ENCODE data around the gene SUMO3.
A peak's percentile ranks its signal among the peaks of the same experiment; 100 is the strongest.

The SUMO3 gene

DNA sequence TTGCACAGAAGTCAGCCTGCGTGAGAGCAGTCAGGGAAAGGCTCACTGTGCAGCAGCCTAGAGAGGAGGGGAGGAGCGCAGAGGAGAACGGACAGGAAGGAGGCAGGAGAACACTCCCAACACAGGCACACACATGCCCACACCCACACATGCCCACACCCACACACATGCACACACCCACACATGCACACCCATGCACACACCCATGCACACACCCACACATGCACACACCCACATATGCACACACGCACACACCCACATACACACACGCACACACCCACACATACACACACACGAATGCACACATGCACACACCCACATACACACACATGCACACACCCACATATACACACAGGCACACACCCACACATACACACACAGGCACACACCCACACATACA is 7.1 kb downstream of the SUMO3 start:
- no peak overlapping the region for H3K4me3 ChIP-seq (ENCODE audit: low read depth, low read length)
- TF ChIP-seq, protein P1, sequence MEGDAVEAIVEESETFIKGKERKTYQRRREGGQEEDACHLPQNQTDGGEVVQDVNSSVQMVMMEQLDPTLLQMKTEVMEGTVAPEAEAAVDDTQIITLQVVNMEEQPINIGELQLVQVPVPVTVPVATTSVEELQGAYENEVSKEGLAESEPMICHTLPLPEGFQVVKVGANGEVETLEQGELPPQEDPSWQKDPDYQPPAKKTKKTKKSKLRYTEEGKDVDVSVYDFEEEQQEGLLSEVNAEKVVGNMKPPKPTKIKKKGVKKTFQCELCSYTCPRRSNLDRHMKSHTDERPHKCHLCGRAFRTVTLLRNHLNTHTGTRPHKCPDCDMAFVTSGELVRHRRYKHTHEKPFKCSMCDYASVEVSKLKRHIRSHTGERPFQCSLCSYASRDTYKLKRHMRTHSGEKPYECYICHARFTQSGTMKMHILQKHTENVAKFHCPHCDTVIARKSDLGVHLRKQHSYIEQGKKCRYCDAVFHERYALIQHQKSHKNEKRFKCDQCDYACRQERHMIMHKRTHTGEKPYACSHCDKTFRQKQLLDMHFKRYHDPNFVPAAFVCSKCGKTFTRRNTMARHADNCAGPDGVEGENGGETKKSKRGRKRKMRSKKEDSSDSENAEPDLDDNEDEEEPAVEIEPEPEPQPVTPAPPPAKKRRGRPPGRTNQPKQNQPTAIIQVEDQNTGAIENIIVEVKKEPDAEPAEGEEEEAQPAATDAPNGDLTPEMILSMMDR (IDR thresholded peaks at IDR 0.05; ENCODE audit: low read depth, low read length) = no peak

DNA sequence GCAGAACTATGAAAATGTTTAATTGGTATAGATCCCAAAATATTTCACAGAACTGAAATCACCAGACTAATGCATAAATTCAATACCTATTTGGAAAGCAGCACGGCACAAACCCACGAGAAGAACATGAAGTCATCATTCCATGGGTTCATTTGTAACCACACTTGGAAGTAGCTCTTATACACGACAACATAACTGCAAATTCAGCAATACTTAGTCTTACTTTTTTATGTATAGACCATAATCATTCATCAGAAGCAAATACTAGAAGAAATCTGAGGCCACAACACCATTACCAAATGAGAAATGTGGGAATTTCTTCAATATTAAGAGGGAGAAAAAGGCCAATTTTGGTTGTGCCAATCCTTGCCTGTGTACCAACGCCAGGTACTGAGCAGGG is 12.0 kb downstream of the SUMO3 start:
- no peak overlapping the region for H3K4me3 ChIP-seq (ENCODE audit: low read depth, low read length)
- TF ChIP-seq, protein P1 (IDR thresholded peaks at IDR 0.05; ENCODE audit: low read depth, low read length) = no peak

DNA sequence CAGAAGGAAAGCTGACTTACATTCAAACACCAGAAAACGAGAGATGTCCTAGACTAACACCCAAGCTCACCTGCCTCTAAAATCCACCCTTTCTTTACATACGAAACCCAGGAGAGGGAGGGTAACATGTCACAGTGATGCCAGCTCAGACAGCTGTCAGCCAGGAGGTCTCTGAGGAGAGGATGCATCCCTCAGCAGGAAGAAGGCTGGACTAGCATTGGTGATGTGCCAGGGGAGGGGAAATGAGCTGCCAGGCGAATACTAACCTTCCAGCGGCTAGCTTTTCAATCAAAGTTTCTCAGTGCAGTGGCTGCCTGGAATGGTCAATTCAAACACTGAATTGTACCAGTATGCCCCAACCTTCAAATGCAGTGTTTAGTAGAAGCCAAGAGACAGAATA is 12.6 kb downstream of the SUMO3 start:
- TF ChIP-seq, protein P1 (IDR thresholded peaks at IDR 0.05; ENCODE audit: low read depth, low read length) = no peak
- no peak overlapping the region for H3K4me3 ChIP-seq (ENCODE audit: low read depth, low read length)

DNA sequence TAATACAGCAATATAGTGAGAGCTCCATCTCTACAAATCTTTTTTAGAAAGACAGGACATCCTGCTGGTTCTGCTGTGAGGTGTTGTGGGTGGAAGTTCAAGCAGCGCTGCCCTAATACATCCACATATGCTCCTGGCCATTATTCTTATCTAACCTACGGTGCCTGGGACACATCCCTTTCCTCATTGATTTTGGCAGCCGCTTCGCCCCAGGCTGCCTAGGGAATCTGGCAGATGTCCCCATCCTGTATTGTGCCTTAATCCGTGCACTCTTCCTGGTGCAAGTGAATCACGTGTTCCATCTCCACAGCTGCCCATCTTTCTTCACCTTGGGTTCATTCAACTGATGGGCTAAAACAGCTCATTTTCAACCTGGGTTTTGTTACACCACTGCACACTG is 13.1 kb downstream of the SUMO3 start:
- H3K4me3 ChIP-seq (ENCODE audit: low read depth, low read length) = no peak overlapping the region
- TF ChIP-seq, protein P1 (IDR thresholded peaks at IDR 0.05; ENCODE audit: low read depth, low read length) = no peak

DNA sequence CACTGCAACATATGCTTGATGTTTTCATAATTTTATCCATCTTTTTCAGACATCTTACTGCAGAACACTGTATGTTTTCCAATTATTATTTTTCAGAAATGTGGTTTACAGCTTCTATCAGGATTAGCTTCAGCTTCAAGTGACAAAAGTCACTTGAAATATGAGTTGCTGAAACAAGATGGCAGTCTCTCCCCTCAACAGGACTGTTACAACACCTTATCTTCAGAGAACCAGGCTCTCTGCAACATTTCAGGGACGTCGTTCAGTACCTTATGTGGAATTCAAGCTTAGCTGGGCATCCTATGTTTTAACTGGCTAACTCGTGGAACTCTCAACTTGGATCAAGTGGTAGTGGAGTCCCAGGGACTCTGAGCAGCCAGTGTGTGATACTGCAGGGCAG is 14.2 kb downstream of the SUMO3 start:
- TF ChIP-seq, protein P1 (IDR thresholded peaks at IDR 0.05; ENCODE audit: low read depth, low read length) = no peak
- H3K4me3 ChIP-seq (ENCODE audit: low read depth, low read length) = no peak overlapping the region

DNA sequence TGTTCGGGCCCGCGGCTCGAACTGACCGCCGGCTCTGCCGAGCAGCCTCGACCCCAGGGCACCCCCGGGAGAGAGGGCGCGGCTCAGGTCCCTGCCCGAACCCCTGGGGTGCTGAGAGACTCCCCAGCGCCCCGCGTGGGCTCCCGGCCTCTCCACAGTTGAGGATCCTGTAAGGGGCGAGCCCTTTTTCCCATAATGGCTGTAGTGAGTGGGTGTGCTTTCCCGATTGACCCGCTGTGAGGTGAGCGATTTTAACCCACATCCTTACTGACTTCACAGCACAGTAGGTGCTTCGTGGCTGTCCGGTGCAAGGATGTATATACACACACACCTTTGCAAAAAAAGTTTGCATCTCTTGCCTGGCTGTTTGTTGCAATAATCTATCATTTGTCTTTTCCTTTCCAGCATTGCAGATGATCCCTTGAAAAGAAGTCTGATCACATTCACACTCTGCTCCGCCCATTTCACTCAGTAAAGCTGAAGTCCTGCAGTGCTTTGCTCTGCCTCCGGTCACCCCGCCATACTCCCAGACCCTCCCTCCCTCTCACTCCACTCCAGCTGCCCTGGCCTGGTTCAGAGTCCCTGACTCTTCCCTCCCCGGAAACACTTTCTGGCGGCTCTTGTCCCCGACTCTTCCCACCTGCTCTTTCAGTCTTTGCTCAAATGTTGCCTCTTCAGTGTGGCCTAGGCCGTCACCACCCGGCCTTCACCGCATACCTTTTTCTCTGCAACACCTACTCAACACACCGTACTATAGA is 15.3 kb downstream of the SUMO3 start:
- peak overlapping the region; percentile 90 for H3K4me3 ChIP-seq (ENCODE audit: low read depth, low read length)
- TF ChIP-seq, protein P1 (IDR thresholded peaks at IDR 0.05; ENCODE audit: low read depth, low read length) = no peak

DNA sequence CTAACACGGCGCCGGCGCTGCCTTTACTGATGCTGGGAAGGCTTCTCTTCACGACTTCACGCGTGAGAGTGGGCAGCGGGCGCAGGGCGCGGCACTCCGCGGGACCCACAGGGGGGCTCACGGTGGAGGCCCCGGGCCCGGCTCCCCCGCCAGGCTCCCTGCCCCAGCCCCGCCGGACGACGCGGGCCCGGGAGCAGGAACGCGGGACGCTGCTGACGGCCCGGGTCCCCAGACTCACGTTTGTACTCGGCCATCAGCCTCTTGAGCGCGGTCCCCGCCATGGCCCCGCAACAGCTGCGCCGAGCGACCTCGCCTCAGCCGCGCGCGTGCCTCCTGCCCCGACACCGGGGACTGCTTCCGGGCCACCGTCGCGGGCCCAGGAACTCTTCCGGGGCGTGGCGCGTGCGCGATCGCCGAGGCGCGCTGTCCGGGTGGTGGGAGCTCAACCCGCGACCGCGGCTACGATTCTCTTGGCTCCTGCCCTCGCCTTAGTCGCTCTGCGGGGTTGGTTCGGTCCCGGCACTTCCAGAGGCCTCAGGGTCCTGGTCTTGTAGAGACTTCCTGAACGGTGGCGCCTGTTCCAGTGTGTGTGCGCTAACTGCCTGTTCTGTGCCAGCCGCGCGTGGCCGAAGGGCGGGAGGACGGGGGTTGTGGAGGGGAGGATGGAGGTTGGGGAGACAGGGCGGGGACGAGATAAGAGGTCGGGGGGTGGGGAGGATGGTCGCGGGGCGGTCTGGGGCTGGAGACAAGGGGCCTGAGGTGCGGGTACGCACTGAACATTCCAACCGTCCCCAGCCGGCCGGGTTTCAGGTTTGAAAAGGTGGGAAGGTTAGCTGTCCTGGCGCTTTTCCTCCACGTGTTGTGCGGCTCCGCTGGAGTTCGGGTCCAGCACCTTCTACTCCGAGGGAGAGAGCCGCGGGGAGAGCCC is 16.1 kb downstream of the SUMO3 start, which contains the start of gene UBE2G2:
TSS of gene UBE2G2 (minus strand) at position 353 of the 928 bp plus-strand sequence. CDS start at position 281, 72 bp downstream.
- H3K4me3 ChIP-seq (ENCODE audit: low read depth, low read length) = peak within 1 kb of the TSS; percentile 90
- TF ChIP-seq, protein P1 (IDR thresholded peaks at IDR 0.05; ENCODE audit: low read depth, low read length) = no peak

Measured in WI38 (cell line).